ENCODE measurements around the gene TTLL5. TPM values are rescaled to one million over a fixed set of nuclear protein-coding genes. Genes with fewer than 3 reads are reported as not detected.

The TTLL5 gene
- total and polyA plus RNA-seq, 9 of the 15 experiments (the other 6 are each of a cell fraction or from before 2014, with no cell fraction given) = 4.1 to 18.9 (median 12.6) TPM

DNA sequence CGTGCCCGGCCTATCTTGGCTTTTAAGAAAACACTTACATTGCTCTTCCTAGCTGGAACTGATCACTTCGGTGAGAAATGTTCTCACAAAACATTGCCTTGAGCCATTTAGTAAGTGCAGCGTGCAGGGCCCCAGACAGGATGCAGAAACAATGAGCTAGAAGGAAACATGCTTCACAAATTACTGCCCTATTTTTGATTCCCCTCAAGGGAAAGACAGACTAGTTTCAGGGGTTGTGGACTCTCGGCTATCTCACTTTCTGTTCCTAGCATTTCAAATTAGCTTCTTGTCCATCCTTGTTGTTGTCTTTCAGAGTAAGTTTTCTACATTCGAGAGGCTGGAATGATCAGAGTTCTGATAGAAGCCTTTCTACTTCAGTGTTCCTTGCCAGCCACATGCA, 299.2 kb downstream of the TTLL5 start (continued):
- TF ChIP-seq, protein P1, sequence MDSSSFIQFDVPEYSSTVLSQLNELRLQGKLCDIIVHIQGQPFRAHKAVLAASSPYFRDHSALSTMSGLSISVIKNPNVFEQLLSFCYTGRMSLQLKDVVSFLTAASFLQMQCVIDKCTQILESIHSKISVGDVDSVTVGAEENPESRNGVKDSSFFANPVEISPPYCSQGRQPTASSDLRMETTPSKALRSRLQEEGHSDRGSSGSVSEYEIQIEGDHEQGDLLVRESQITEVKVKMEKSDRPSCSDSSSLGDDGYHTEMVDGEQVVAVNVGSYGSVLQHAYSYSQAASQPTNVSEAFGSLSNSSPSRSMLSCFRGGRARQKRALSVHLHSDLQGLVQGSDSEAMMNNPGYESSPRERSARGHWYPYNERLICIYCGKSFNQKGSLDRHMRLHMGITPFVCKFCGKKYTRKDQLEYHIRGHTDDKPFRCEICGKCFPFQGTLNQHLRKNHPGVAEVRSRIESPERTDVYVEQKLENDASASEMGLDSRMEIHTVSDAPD (CRISPR knock-in tag; IDR thresholded peaks at IDR 0.05) = no peak
- TF ChIP-seq ARID1B (IDR thresholded peaks at IDR 0.05) (no peak), ERF (CRISPR knock-in tag; IDR thresholded peaks at IDR 0.05) (no peak), ZNF253 (CRISPR knock-in tag; conservative IDR thresholded peaks at IDR 0.05) (no peak), E2F3 (CRISPR knock-in tag; IDR thresholded peaks at IDR 0.05) (no peak), ZNF695 (CRISPR knock-in tag; IDR thresholded peaks at IDR 0.05) (no peak), POLR3A (IDR thresholded peaks at IDR 0.05; ENCODE audit: borderline replicate concordance, extremely low read depth, insufficient read depth, insufficient read length) (no peak)

DNA sequence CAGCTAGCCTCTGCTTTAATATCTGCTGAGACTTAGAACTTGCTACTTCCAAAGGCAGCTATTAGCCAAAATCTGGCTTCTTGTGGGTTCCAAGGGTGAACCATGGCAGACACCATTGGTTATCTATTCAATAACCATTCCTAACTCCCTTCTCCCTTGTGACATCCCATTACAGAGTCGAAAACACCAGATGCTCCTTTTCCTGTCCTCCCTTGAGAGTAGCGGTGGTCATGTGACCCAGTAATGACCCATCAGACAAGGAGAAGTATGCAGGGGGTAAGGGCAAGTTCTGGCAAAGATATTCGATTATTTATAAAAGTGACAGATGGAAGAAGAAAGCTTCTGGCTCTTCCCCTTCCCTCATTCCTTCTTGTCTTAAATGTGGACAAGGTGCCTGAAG, 300.6 kb downstream of the TTLL5 start:
- H2AFZ ChIP-seq (ENCODE audit: low read depth, low read length) = no peak overlapping the region
- no peaks in the 10 kb centered on the region for H3K9me1 ChIP-seq (ENCODE audit: control insufficient read depth, insufficient read depth, low read length)
- no peaks in the 10 kb centered on the region for H3K4me1 ChIP-seq (replicated peaks in 1 of 2; ENCODE audit: control insufficient read depth in 2 of 2, insufficient read depth in 2 of 2, low read length in 2 of 2)
- H3K9me3 ChIP-seq (replicated peaks; ENCODE audit: control insufficient read depth, insufficient read depth, low read depth, low read length) = no peaks in the 10 kb centered on the region
- DNase-seq (ENCODE audit: extremely low read depth in 1 of 4, low spot score in 3 of 4) (no peak), ATAC-seq (no peak), FAIRE-seq (no peak)
- H3K9ac ChIP-seq (ENCODE audit: insufficient read depth in 1 of 2, low read depth in 2 of 2, low read length in 2 of 2) = no peak overlapping the region
- H3K79me2 ChIP-seq (ENCODE audit: control insufficient read depth, insufficient read depth, low read length) = no peaks in the 10 kb centered on the region
- H3K4me2 ChIP-seq (ENCODE audit: insufficient read depth, low read length) = no peak overlapping the region
- no peaks in the 10 kb centered on the region for H4K20me1 ChIP-seq (replicated peaks; ENCODE audit: control insufficient read depth, insufficient read depth, low read length)
- 0 out of 2 replicates have a peak, but pooled peaks have one; percentile 21 for TF ChIP-seq RAD51 (IDR thresholded peaks at IDR 0.05; ENCODE audit: borderline replicate concordance, low read depth)
- no peak for TF ChIP-seq ZFP1 (CRISPR knock-in tag; IDR thresholded peaks at IDR 0.05)
- TF ChIP-seq ZFP30 (CRISPR knock-in tag; IDR thresholded peaks at IDR 0.05; ENCODE audit: borderline replicate concordance) = no peak
- peak; percentile 63 for TF ChIP-seq TFE3 (CRISPR knock-in tag; IDR thresholded peaks at IDR 0.05)
- H3K36me3 ChIP-seq (ENCODE audit: control insufficient read depth, insufficient read depth, low read length) = no peaks in the 10 kb centered on the region
- ChIA-PET CTCF (ENCODE audit: low intra/inter-chr PET ratio) (no interaction called here), POLR2A (no interaction called here)
- H3K4me3 ChIP-seq = no peak overlapping the region
- in situ Hi-C loops (cut with MboI) (no loop called here), intact Hi-C loops (cut with micrococcal nuclease) (no loop called here)
- BruUV-seq (replicated peaks) = no TSS peak
- no peaks in the 10 kb centered on the region for H3K27me3 ChIP-seq (ENCODE audit: control insufficient read depth in 2 of 2, insufficient read depth in 2 of 2, low read length in 2 of 2)
- 18% methylated on average over 3 of the region's 3 CpGs for WGBS (ENCODE audit: insufficient coverage, low coverage, missing lambda C conversion rate)
- H3K27ac ChIP-seq (ENCODE audit: extremely low read depth, low read depth, low read length) = no peak overlapping the region
